GM23338 (cell line): ENCODE results near the gene DHX34. TPM values are rescaled to one million over a fixed set of nuclear protein-coding genes. Genes with fewer than 3 reads are reported as not detected.

Source experiments
- ATAC-seq: fragments of 200-7000 bp; cut with Tn5 transposase; 3 replicates; pipeline ENCODE4 v1.9.1; 2020
- DNase-seq: peaks from one replicate; pipeline ENCODE4 v3.0.0-alpha.2; 2015; ENCODE audit warnings: low spot score
- H2AFZ ChIP-seq: fragments of 200-600 bp; sonication (generic); 2 replicates; pipeline ENCODE4 v1.8.0; 2016; ENCODE audit warnings: antibody characterized with exemption, mild to moderate bottlenecking, moderate library complexity
- H3F3A ChIP-seq: fragments of 200-600 bp; sonication (generic); replicated peaks from 2 replicates; pipeline ENCODE4 v1.8.0; 2017; ENCODE audit warnings: antibody characterized with exemption, mixed run types, low read depth
- H3K27ac ChIP-seq: fragments of 200-600 bp; sonication (generic); 2 replicates; pipeline ENCODE4 v1.6.1; 2016; ENCODE audit warnings: low read depth
- H3K27me3 ChIP-seq: fragments of 200-600 bp; sonication (generic); 2 replicates; pipeline ENCODE4 v1.8.0; 2016; ENCODE audit warnings: mild to moderate bottlenecking, mixed run types, moderate library complexity; ENCODE audit not compliant: insufficient read depth
- H3K36me3 ChIP-seq: fragments of 200-600 bp; sonication (generic); 2 replicates; pipeline ENCODE4 v1.8.0; 2016; ENCODE audit warnings: mild to moderate bottlenecking; ENCODE audit not compliant: insufficient read depth
- H3K4me1 ChIP-seq: fragments of 200-600 bp; sonication (generic); 2 replicates; pipeline ENCODE4 v1.8.0; 2016; ENCODE audit warnings: mild to moderate bottlenecking, moderate library complexity; ENCODE audit not compliant: insufficient read depth
- H3K4me2 ChIP-seq: fragments of 200-600 bp; sonication (generic); 2 replicates; pipeline ENCODE4 v1.7.1; 2017; ENCODE audit warnings: mixed run types
- H3K4me3 ChIP-seq: fragments of 200-600 bp; sonication (generic); 2 replicates; pipeline ENCODE4 v1.6.1; 2016; ENCODE audit warnings: mixed run types
- H3K79me2 ChIP-seq: fragments of 200-600 bp; sonication (generic); replicated peaks from 2 replicates; pipeline ENCODE4 v1.8.0; 2017; ENCODE audit warnings: mild to moderate bottlenecking; ENCODE audit not compliant: insufficient read depth
- H3K9me2 ChIP-seq: fragments of 200-600 bp; sonication (generic); 2 replicates; pipeline ENCODE4 v1.8.0; 2017; ENCODE audit not compliant: insufficient read depth
- H4K20me1 ChIP-seq: fragments of 200-600 bp; sonication (generic); replicated peaks from 2 replicates; pipeline ENCODE4 v1.8.0; 2017; ENCODE audit warnings: mild to moderate bottlenecking; ENCODE audit not compliant: insufficient read depth
- H3K27ac Mint-ChIP-seq: 2 replicates; pipeline ENCODE4 v1.8.0; 2020; ENCODE audit warnings: inconsistent platforms, mild to moderate bottlenecking, moderate library complexity, mixed read lengths
- H3K27me3 Mint-ChIP-seq: 3 replicates; pipeline ENCODE4 v1.8.0; 2022; ENCODE audit warnings: low read depth, mild to moderate bottlenecking, moderate library complexity, mixed read lengths, inconsistent platforms; ENCODE audit not compliant: insufficient read depth, poor library complexity
- H3K36me3 Mint-ChIP-seq: 3 replicates; pipeline ENCODE4 v1.8.0; 2021; ENCODE audit warnings: low read depth, mild to moderate bottlenecking, inconsistent platforms, moderate library complexity, mixed read lengths
- H3K4me1 Mint-ChIP-seq: 3 replicates; pipeline ENCODE4 v1.8.0; 2020; ENCODE audit warnings: mild to moderate bottlenecking, inconsistent platforms, mixed read lengths
- H3K4me3 Mint-ChIP-seq: 3 replicates; pipeline ENCODE4 v1.8.0; 2021; ENCODE audit warnings: moderate library complexity, mild to moderate bottlenecking, inconsistent platforms, mixed read lengths
- H3K9me3 Mint-ChIP-seq: 3 replicates; pipeline ENCODE4 v1.8.0; 2020; ENCODE audit warnings: moderate library complexity, mild to moderate bottlenecking, inconsistent platforms, mixed read lengths
- CREB1 ChIP-seq: fragments of 250-450 bp; sonication (Bioruptor Pico); IDR thresholded peaks from 2 replicates; pipeline ENCODE4 v1.5.0; 2020; ENCODE audit warnings: low read depth, mild to moderate bottlenecking, moderate library complexity
- CTCF ChIP-seq, 2 experiments: fragments of 200-600 bp in 1 of 2; sonication (generic) in 1 of 2; conservative IDR thresholded peaks; 2 replicates each; pipeline versions ENCODE4 v1.5.1 to v1.6.1; 2016 to 2017; ENCODE audit warnings: antibody characterized with exemption in 2 of 2, low read depth in 2 of 2, mild to moderate bottlenecking in 2 of 2, moderate library complexity in 1 of 2
- ETS1 ChIP-seq: IDR thresholded peaks from 2 replicates; pipeline ENCODE4 v1.6.1; 2016; ENCODE audit warnings: antibody characterized with exemption
- EZH2 ChIP-seq: fragments of 200-600 bp; sonication (generic); IDR thresholded peaks from one replicate; pipeline ENCODE4 v1.8.0; 2017; ENCODE audit warnings: antibody characterized with exemption, mild to moderate bottlenecking, low read depth; ENCODE audit not compliant: unreplicated experiment
- EZH2phosphoT487 ChIP-seq: fragments of 200-600 bp; sonication (generic); IDR thresholded peaks from one replicate; pipeline ENCODE4 v1.8.1; 2018; ENCODE audit warnings: antibody characterized with exemption; ENCODE audit not compliant: unreplicated experiment
- JUNB ChIP-seq: IDR thresholded peaks from one replicate; pipeline ENCODE4 v1.6.1; 2016; ENCODE audit warnings: antibody characterized with exemption; ENCODE audit not compliant: unreplicated experiment
- NANOG ChIP-seq: IDR thresholded peaks from 2 replicates; pipeline ENCODE4 v1.6.1; 2016; ENCODE audit warnings: antibody characterized with exemption, borderline replicate concordance
- POLR2AphosphoS5 ChIP-seq: IDR thresholded peaks from 2 replicates; pipeline ENCODE4 v1.6.1; 2016; ENCODE audit warnings: antibody characterized with exemption, low read depth
- REST ChIP-seq: IDR thresholded peaks from one replicate; pipeline ENCODE4 v1.6.1; 2018; ENCODE audit warnings: antibody characterized with exemption; ENCODE audit not compliant: unreplicated experiment
- STAT1 ChIP-seq: IDR thresholded peaks from one replicate; pipeline ENCODE4 v1.6.1; 2016; ENCODE audit warnings: antibody characterized with exemption; ENCODE audit not compliant: unreplicated experiment
- ZNF114 ChIP-seq: fragments of 250-450 bp; sonication (Bioruptor Pico); IDR thresholded peaks from 2 replicates; pipeline ENCODE4 v1.5.0; 2020; ENCODE audit warnings: mild to moderate bottlenecking, moderate library complexity
- ZNF331 ChIP-seq: fragments of 250-450 bp; sonication (Bioruptor Pico); IDR thresholded peaks from 2 replicates; pipeline ENCODE4 v1.5.0; 2020; ENCODE audit warnings: low read depth, mild to moderate bottlenecking, moderate library complexity
- ZNF462 ChIP-seq: fragments of 250-450 bp; sonication (Bioruptor Pico); IDR thresholded peaks from 2 replicates; pipeline ENCODE4 v1.5.0; 2020; ENCODE audit warnings: mild to moderate bottlenecking, moderate library complexity
- polyA plus RNA-seq: library from polyadenylated mRNA; unstranded; fragments of >200 nt; fragmentation: Nextera tagmentation; extraction: Ambion mirVana; gene quantifications from 2 replicates; pipeline ENCODE4 v1.2.1, GENCODE V29; 2016
- total RNA-seq: library from RNA; depleted of rRNA; stranded (reverse); fragments of >200 nt; shearing (Covaris generic); gene quantifications from 2 replicates; pipeline ENCODE4 v1.2.3, GENCODE V29; 2014

DHX34 gene
- total and polyA plus RNA-seq, 2 experiments from 2014 or later, result 16.3 to 50.1 TPM

- Histone ChIP-seq H3F3A (no peaks in the 10 kb centered on the region), H3K4me3 (no peak overlapping the region), H2AFZ (no peak overlapping the region), H3K4me1 (no peaks in the 10 kb centered on the region), H3K4me2 (no peak overlapping the region), H3K36me3 (no peaks in the 10 kb centered on the region), H4K20me1 (no peaks in the 10 kb centered on the region), H3K27me3 (no peaks in the 10 kb centered on the region), H3K9me2 (no peaks in the 10 kb centered on the region), H3K27ac (no peak overlapping the region), H3K79me2 (no peaks in the 10 kb centered on the region)
- no peak for TF ChIP-seq ZNF114
- no peak for TF ChIP-seq STAT1
- no peak for TF ChIP-seq ETS1
- no peak for TF ChIP-seq ZNF462 (CRISPR knock-in tag)
- TF ChIP-seq EZH2, result no peak
- no peak for TF ChIP-seq EZH2phosphoT487
- no peak for TF ChIP-seq CREB1 (CRISPR knock-in tag)
- TF ChIP-seq REST, result no peak
- no peak for TF ChIP-seq JUNB
- no peak for TF ChIP-seq ZNF331 (CRISPR knock-in tag)
- no peak for TF ChIP-seq POLR2AphosphoS5
- TF ChIP-seq NANOG, result no peak
- no peak for TF ChIP-seq CTCF (conservative IDR thresholded peaks at IDR 0.05; ENCODE audit: low read depth in 2 of 2)
- Mint-ChIP-seq H3K36me3 (no peaks in the 10 kb centered on the region), H3K9me3 (peaks cover 3% of the 10 kb centered on the region; the same call in 2 of the 3 replicates), H3K27ac (no peak overlapping the region), H3K4me1 (peaks cover 6% of the 10 kb centered on the region), H3K4me3 (no peak overlapping the region), H3K27me3 (peaks cover 9% of the 10 kb centered on the region)
- ATAC-seq (no peak), DNase-seq (no peak)
These were observed 45.1 kb upstream of the DHX34 start for GRCh38 chr19:47303966-47304365.
